Activated naive CD4-positive, alpha-beta T cell treated with anti-CD3 and anti-CD28 coated beads, Interleukin-2, amount 10 ng/mL, durations not matched to agents 7 days and 5 days (primary cell): ENCODE measurements around the gene TNFRSF6B.
"Not testable (repeated sequence)": the region's sequence is repeated elsewhere in the genome, so short reads cannot be mapped to it uniquely, and the experiment has no call there.

Source experiments
- CTCF ChIA-PET: fragments of 350-600 bp; sonication (Branson Sonifier 250); formaldehyde crosslinking; loops from one replicate; lab custom pipeline; 2021; ENCODE audit warnings: antibody characterized with exemption; lab: Charles Lee
- DNase-seq: peaks from one replicate; pipeline ENCODE4 v3.0.0-alpha.2; 2020
- H3K27ac Mint-ChIP-seq: one replicate; pipeline ENCODE4 v1.8.0; 2021; ENCODE audit warnings: mild to moderate bottlenecking, moderate library complexity, mixed read lengths
- H3K27me3 Mint-ChIP-seq: one replicate; pipeline ENCODE4 v1.8.0; 2021; ENCODE audit warnings: mild to moderate bottlenecking, mixed read lengths
- H3K36me3 Mint-ChIP-seq: one replicate; pipeline ENCODE4 v1.8.0; 2021; ENCODE audit warnings: mixed read lengths
- H3K4me1 Mint-ChIP-seq: one replicate; pipeline ENCODE4 v1.8.0; 2021; ENCODE audit warnings: mixed read lengths
- H3K4me3 Mint-ChIP-seq: one replicate; pipeline ENCODE4 v1.8.0; 2021; ENCODE audit warnings: mild to moderate bottlenecking, moderate library complexity, mixed read lengths
- H3K9me3 Mint-ChIP-seq: one replicate; pipeline ENCODE4 v1.8.0; 2021; ENCODE audit warnings: mixed read lengths

TNFRSF6B gene, protein sequence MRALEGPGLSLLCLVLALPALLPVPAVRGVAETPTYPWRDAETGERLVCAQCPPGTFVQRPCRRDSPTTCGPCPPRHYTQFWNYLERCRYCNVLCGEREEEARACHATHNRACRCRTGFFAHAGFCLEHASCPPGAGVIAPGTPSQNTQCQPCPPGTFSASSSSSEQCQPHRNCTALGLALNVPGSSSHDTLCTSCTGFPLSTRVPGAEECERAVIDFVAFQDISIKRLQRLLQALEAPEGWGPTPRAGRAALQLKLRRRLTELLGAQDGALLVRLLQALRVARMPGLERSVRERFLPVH

DNA sequence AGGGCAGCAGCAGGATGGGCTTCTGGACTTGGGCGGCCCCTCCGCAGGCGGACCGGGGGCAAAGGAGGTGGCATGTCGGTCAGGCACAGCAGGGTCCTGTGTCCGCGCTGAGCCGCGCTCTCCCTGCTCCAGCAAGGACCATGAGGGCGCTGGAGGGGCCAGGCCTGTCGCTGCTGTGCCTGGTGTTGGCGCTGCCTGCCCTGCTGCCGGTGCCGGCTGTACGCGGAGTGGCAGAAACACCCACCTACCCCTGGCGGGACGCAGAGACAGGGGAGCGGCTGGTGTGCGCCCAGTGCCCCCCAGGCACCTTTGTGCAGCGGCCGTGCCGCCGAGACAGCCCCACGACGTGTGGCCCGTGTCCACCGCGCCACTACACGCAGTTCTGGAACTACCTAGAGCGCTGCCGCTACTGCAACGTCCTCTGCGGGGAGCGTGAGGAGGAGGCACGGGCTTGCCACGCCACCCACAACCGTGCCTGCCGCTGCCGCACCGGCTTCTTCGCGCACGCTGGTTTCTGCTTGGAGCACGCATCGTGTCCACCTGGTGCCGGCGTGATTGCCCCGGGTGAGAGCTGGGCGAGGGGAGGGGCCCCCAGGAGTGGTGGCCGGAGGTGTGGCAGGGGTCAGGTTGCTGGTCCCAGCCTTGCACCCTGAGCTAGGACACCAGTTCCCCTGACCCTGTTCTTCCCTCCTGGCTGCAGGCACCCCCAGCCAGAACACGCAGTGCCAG, at the start of gene TNFRSF6B:
Gene TNFRSF6B (plus strand): TSS at position 25 of the 729 bp plus-strand sequence. CDS start 116 bp downstream, at position 141.
- Mint-ChIP-seq H3K9me3 (no peaks in the 10 kb centered on the region), H3K4me1 (peaks cover 11% of the 10 kb centered on the region), H3K4me3 (no peak within 1 kb of the TSS), H3K27ac (peak within 1 kb of the TSS; percentile 52), H3K36me3 (peaks cover 16% of the 10 kb centered on the region), H3K27me3 (peaks cover 4% of the 10 kb centered on the region)
- DNase-seq, result peak; percentile 31
- CTCF ChIA-PET, result no interaction called here

GRCh38 chr20:63648190-63648589, 48.3 kb upstream of the TNFRSF6B start:
- Mint-ChIP-seq H3K4me3 (no peak overlapping the region), H3K27ac (no peak overlapping the region), H3K9me3 (no peaks in the 10 kb centered on the region), H3K27me3 (peaks cover 42% of the 10 kb centered on the region), H3K36me3 (no peaks in the 10 kb centered on the region), H3K4me1 (peaks cover 16% of the 10 kb centered on the region)
- CTCF ChIA-PET, result no interaction called here
- DNase-seq, result no peak

GRCh38 chr20:63648895-63649589, 47.4 kb upstream of the TNFRSF6B start:
- H3K36me3 Mint-ChIP-seq, result no peaks in the 10 kb centered on the region
- H3K27ac Mint-ChIP-seq, result no peak overlapping the region
- DNase-seq, result no peak
- H3K4me1 Mint-ChIP-seq, result peaks cover 15% of the 10 kb centered on the region
- CTCF ChIA-PET, result no interaction called here
- no peak overlapping the region for H3K4me3 Mint-ChIP-seq
- peaks cover 45% of the 10 kb centered on the region for H3K27me3 Mint-ChIP-seq
- no peaks in the 10 kb centered on the region for H3K9me3 Mint-ChIP-seq

DNA sequence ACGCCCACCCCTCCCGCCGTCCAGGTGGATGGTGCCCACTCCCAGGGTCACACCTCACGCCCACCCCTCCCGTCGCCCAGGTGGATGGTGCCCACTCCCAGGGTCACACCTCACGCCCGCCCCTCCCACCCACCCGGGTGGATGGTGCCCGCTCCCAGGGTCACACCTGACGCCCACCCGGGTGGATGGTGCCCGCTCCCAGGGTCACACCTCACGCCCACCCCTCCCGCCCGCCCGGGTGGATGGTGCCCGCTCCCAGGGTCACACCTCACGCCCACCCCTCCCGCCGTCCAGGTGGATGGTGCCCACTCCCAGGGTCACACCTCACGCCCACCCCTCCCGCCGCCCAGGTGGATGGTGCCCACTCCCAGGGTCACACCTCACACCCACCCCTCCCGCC, 46.0 kb upstream of the TNFRSF6B start:
- H3K36me3 Mint-ChIP-seq, DNase-seq, H3K4me3 Mint-ChIP-seq, H3K27ac Mint-ChIP-seq, H3K9me3 Mint-ChIP-seq: not testable (repeated sequence)
- Mint-ChIP-seq H3K4me1 (peaks cover 20% of the 10 kb centered on the region), H3K27me3 (peaks cover 50% of the 10 kb centered on the region)
- CTCF ChIA-PET, result interaction anchor here (1.3 kb wide), 1 partner anchor 9 kb away, joined by 4 read pairs; no protein-coding TSS in a partner anchor

GRCh38 chr20:63651942-63652191, 44.6 kb upstream of the TNFRSF6B start:
- peak; percentile 60 for DNase-seq
- peaks cover 20% of the 10 kb centered on the region for H3K4me1 Mint-ChIP-seq
- peaks cover 50% of the 10 kb centered on the region for H3K27me3 Mint-ChIP-seq
- H3K36me3 Mint-ChIP-seq, result no peaks in the 10 kb centered on the region
- no peak overlapping the region for H3K27ac Mint-ChIP-seq
- no peaks in the 10 kb centered on the region for H3K9me3 Mint-ChIP-seq
- H3K4me3 Mint-ChIP-seq, result peak overlapping the region; percentile 67
- CTCF ChIA-PET, result no interaction called here

DNA sequence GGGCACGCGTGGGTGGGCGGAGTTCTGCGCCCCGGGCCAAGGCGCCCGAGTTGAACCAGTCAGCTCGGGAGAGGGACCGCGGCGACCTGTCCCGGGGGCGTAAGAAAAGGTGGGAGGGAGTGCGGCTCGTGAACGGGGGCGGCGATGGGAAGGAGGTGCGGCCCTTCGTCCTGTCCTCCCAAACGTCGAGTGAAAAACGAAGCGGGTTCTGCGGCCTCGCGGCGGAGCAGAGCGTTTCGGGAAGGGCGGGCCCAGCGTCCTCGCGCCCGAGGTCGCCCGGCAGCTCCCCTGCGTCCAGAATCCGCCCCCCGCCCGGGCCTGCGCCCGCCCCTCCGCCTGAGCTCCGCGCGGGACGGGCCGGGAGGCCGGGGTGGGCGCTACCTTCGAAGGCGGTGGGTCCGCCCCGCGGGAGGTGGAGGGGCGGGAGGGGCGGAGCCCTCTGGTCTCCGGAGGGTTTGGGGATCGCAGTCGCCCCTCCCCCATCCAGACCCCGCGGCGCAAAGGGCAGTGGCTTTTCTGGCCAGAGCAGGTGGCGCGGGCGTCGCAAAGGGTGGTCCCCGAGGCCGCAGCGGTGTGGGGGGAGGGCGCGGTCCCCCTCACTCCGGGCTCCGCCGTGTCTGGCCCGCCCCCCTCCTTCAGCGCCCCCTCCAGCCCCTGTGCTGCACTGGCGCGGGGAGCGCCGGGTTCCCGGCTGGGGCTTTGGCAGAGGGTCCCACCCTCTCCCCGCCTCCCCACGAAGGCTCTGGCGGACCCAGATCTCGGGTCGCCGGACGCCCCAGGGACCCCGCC, 44.1 kb upstream of the TNFRSF6B start:
- peaks cover 50% of the 10 kb centered on the region for H3K27me3 Mint-ChIP-seq
- H3K4me1 Mint-ChIP-seq, result peaks cover 22% of the 10 kb centered on the region
- peak overlapping the region; percentile 67 for H3K4me3 Mint-ChIP-seq
- CTCF ChIA-PET, result no interaction called here
- no peak overlapping the region for H3K27ac Mint-ChIP-seq
- peak; percentile 66 for DNase-seq
- H3K9me3 Mint-ChIP-seq, result no peaks in the 10 kb centered on the region
- H3K36me3 Mint-ChIP-seq, result no peaks in the 10 kb centered on the region

DNA sequence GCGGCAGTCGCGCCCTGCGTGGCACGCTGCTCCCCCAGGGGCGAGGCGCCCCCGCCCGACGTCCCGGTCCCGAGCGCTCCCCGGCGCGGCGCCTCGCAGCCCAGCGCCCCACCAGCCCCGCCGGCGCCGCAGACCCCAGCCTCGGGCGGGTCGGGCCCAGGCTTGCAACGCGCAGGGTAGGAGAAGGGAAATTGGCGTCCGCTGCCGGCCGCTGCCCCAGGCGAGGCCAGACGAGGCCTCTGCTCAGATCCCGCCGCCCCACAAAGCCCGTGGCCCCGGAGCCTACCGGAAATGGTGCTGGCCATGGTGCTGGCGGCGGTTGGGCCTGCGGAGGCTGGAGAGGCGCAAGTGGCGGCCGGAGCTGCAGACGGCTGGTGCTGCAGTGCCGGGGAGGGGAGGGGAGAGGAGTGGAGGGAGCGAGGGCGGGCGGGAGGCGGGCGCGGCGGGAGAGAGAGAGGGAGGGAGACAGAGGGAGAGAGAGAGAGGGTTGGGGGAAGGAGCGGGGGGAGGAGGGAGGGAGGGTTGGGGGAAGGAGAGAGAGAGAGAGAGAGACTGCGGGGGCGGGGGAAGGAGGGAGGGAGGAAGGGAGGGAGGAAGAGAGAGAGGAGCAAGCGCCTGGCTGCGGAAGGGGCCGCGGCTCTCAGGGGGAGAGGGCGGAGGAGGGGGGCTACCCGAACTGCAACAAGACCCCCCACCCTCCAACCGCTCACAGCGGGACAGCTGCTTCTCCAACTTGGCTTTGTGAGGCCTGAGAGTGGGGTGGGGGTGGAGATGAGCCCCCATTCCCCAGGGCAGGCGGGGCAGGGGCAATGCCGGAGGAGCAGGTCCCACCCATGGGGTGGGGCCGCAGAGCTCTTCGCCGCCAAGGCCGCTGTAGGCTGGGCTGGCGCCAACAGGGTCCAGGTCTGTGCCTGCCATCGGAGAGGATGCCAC, 43.1 kb upstream of the TNFRSF6B start, which contains the start of gene STMN3:
Gene STMN3 (minus strand): TSS at position 384 of the 933 bp plus-strand sequence. CDS start 79 bp downstream, at position 305.
- Mint-ChIP-seq H3K4me3 (peak within 1 kb of the TSS; percentile 82), H3K9me3 (no peaks in the 10 kb centered on the region), H3K36me3 (no peaks in the 10 kb centered on the region), H3K4me1 (peaks cover 29% of the 10 kb centered on the region), H3K27ac (peak within 1 kb of the TSS; percentile 60), H3K27me3 (peaks cover 55% of the 10 kb centered on the region)
- CTCF ChIA-PET, result interaction anchor here (1.1 kb wide), 1 partner anchor 11 kb away, joined by 5 read pairs; no protein-coding TSS in a partner anchor
- peak; percentile 90 for DNase-seq

DNA sequence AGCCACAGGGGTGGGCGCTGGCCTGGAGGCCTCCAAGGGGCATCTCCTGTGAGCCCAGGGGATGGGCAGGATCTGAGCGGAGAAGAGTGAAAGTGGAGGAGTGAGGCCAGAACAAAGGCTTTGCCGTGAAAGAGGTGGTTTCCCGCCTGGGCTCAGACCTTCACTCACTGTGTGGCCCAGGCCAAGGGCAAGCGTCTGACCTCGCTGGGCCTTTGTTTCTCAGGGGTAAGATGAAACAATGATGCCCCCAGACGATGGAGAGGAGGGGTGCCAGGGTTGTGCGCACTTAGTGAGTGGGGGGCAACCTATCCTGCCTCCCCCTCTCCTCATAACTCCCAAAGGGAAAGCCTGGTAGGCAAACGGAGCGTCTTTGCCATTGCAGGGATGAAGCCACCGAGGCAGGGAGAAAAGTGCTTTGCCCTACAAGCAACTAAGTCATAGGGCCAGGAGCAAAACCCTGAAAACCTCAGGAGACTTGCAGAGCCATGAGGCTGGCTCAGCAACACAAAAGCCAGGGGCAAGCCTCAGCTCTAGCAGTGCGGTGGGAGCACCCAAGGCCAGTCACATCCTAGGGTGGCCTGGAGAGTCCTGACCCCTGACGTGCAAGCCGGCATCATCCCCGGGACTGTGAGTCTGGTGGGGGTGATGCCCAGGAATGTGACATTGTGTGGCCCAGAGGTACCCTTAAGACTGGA, 42.3 kb upstream of the TNFRSF6B start:
- Mint-ChIP-seq H3K27ac (peak overlapping the region; percentile 60), H3K27me3 (peaks cover 47% of the 10 kb centered on the region), H3K36me3 (no peaks in the 10 kb centered on the region), H3K9me3 (no peaks in the 10 kb centered on the region), H3K4me1 (peaks cover 36% of the 10 kb centered on the region), H3K4me3 (peak overlapping the region; percentile 82)
- no peak for DNase-seq
- CTCF ChIA-PET, result interaction anchor here (1.1 kb wide), 1 partner anchor 12 kb away, joined by 5 read pairs; no protein-coding TSS in a partner anchor

- Mint-ChIP-seq H3K4me3 (no peak overlapping the region), H3K27me3 (peaks cover 41% of the 10 kb centered on the region), H3K9me3 (no peaks in the 10 kb centered on the region), H3K27ac (no peak overlapping the region), H3K4me1 (peaks cover 46% of the 10 kb centered on the region), H3K36me3 (no peaks in the 10 kb centered on the region)
- no peak for DNase-seq
- CTCF ChIA-PET, result no interaction called here
These were observed 41.2 kb upstream of the TNFRSF6B start for GRCh38 chr20:63655249-63655648.

- no peaks in the 10 kb centered on the region for H3K9me3 Mint-ChIP-seq
- no peaks in the 10 kb centered on the region for H3K36me3 Mint-ChIP-seq
- H3K4me3 Mint-ChIP-seq, result no peak overlapping the region
- no peak overlapping the region for H3K27ac Mint-ChIP-seq
- peaks cover 42% of the 10 kb centered on the region for H3K4me1 Mint-ChIP-seq
- CTCF ChIA-PET, result no interaction called here
- peaks cover 34% of the 10 kb centered on the region for H3K27me3 Mint-ChIP-seq
- DNase-seq, result no peak
These were observed 40.0 kb upstream of the TNFRSF6B start for GRCh38 chr20:63656451-63656850.

DNA sequence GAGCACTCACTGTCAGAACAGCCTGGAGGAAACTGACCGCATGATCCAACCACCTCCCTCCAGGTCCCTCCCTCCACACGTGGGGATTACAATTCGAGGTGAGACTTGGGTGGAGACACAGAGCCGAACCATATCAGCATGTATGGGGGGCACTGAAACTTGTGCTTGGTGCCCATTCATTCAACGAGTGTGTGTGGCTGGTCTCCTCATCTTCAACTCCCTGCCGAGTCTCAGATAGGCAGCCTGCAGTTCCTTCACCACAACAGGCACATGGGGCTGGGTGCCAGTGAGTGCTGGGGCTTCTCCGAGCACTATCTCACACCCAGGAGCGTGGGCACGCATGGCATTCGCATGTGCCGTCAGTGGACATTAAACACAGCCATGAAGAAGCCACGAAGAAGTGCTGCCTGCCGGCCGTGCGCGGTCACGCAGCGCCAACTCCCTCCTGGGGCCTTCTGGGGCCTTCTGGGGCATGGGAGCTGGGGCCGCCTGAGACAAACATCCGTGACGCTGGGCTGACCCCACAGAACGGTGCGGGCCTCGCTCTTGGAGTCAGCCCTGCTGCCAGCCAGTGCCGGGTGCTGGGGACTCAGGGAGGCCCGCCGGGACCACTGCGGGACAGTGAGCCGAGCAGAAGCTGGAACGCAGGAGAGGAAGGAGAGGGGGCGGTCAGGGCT, 39.1 kb upstream of the TNFRSF6B start:
- Mint-ChIP-seq H3K27ac (peak overlapping the region; percentile 88), H3K9me3 (no peaks in the 10 kb centered on the region), H3K4me3 (peak overlapping the region; percentile 84), H3K36me3 (peaks cover 2% of the 10 kb centered on the region), H3K4me1 (peaks cover 38% of the 10 kb centered on the region), H3K27me3 (peaks cover 25% of the 10 kb centered on the region)
- no peak for DNase-seq
- CTCF ChIA-PET, result interaction anchor here (1.3 to 1.7 kb wide), 2 partner anchors 15 to 120 kb away, joined by 4 to 7 read pairs; no protein-coding TSS in a partner anchor
